Spinal cord (tissue), 10 donors: ENCODE measurements around the gene NPPA. TPM values are rescaled to one million over a fixed set of nuclear protein-coding genes. Genes with fewer than 3 reads are reported as not detected.

ENCODE experiments used
- DNase-seq, 6 donors: peaks; one replicate each; pipeline versions ENCODE4 v3.0.0 to v3.0.0-alpha.2; 2013 to 2015; ENCODE audit warnings: low spot score in 6 of 6, low read depth in 4 of 6
- H3K27ac ChIP-seq: one replicate; pipeline ENCODE4 v1.5.1; 2013; ENCODE audit warnings: low read depth, low read length, control low read depth
- H3K27me3 ChIP-seq: one replicate; pipeline ENCODE4 v1.6.1; 2013; ENCODE audit warnings: low read length; ENCODE audit not compliant: control insufficient read depth, insufficient read depth
- H3K36me3 ChIP-seq: one replicate; pipeline ENCODE4 v1.6.1; 2013; ENCODE audit warnings: low read length; ENCODE audit not compliant: control insufficient read depth, insufficient read depth
- H3K4me1 ChIP-seq: one replicate; pipeline ENCODE4 v1.6.1; 2013; ENCODE audit warnings: low read length; ENCODE audit not compliant: control insufficient read depth, insufficient read depth
- H3K4me3 ChIP-seq: one replicate; pipeline ENCODE4 v1.5.1; 2013; ENCODE audit warnings: low read depth, low read length, control low read depth
- H3K9me3 ChIP-seq: one replicate; pipeline ENCODE4 v1.6.1; 2013; ENCODE audit warnings: low read length; ENCODE audit not compliant: control insufficient read depth, insufficient read depth
- WGBS: methylation state at CpG from one replicate; pipeline ENCODE4 v1.1.5; 2013; ENCODE audit warnings: missing lambda C conversion rate; ENCODE audit not compliant: insufficient coverage; 5-methylcytosine and 5-hydroxymethylcytosine counted together
- polyA plus RNA-seq, 2 donors: library from polyadenylated mRNA; unstranded; fragments of 120-200 nt; gene quantifications; one replicate each; pipeline ENCODE4 v1.2.1, GENCODE V29; 2013; ENCODE audit not compliant: insufficient read length in 2 of 2
- total RNA-seq, 2 donors: library from RNA; depleted of rRNA in 1 of 2; stranded (reverse); fragments of 120-200 nt in 1 of 2; fragments of >200 nt in 1 of 2; gene quantifications; one replicate each; pipeline versions ENCODE4 v1.2.3 to v1.2.4, GENCODE V29; 2013 to 2014
- donor health status: healthy.

The NPPA gene
- total and polyA plus RNA-seq, 4 donors = 0.61 to 5.0 (median 2.8) TPM

- no peaks in the 10 kb centered on the region for H3K36me3 ChIP-seq
- H3K27me3 ChIP-seq = no peaks in the 10 kb centered on the region
- WGBS = 86% methylated on average over 10 of the region's 10 CpGs
- no peak overlapping the region for H3K27ac ChIP-seq
- no peak for DNase-seq
- no peaks in the 10 kb centered on the region for H3K9me3 ChIP-seq
- no peak overlapping the region for H3K4me3 ChIP-seq
- H3K4me1 ChIP-seq = peaks cover 26% of the 10 kb centered on the region
These were observed 27.5 kb upstream of the NPPA start for GRCh38 chr1:11875094-11875493.

DNA sequence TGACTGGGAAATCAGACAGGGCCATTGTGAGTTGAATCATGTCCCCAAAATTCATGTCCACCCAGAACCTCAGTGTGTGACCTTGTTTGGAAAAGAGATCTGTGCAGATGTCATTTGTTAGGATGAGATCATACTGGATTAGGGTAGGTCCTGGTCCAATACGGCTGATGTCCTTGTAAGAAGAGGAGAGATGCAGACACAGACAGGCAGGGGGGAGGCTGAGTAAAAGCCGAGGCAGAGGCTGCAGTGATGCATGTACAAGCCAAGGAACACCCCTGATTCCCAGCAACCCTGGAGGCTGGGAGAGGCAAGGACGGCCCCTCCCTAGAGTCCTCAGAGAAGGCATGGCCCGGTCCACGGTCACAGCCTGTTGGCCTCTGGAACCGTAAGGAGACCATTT lies 27.0 kb upstream of the NPPA start:
- Histone ChIP-seq H3K36me3 (no peaks in the 10 kb centered on the region), H3K4me3 (no peak overlapping the region), H3K27ac (no peak overlapping the region), H3K9me3 (no peaks in the 10 kb centered on the region), H3K27me3 (no peaks in the 10 kb centered on the region), H3K4me1 (peaks cover 21% of the 10 kb centered on the region)
- no peak for DNase-seq
- WGBS = 82% methylated on average over 6 of the region's 6 CpGs

GRCh38 chr1:11874258-11874562 lies 26.6 kb upstream of the NPPA start:
- no peaks in the 10 kb centered on the region for H3K9me3 ChIP-seq
- H3K36me3 ChIP-seq = no peaks in the 10 kb centered on the region
- peaks cover 17% of the 10 kb centered on the region for H3K4me1 ChIP-seq
- H3K4me3 ChIP-seq = no peak overlapping the region
- H3K27me3 ChIP-seq = no peaks in the 10 kb centered on the region
- no peak overlapping the region for H3K27ac ChIP-seq
- 67% methylated on average over 9 of the region's 10 CpGs for WGBS
- DNase-seq = no peak

DNA sequence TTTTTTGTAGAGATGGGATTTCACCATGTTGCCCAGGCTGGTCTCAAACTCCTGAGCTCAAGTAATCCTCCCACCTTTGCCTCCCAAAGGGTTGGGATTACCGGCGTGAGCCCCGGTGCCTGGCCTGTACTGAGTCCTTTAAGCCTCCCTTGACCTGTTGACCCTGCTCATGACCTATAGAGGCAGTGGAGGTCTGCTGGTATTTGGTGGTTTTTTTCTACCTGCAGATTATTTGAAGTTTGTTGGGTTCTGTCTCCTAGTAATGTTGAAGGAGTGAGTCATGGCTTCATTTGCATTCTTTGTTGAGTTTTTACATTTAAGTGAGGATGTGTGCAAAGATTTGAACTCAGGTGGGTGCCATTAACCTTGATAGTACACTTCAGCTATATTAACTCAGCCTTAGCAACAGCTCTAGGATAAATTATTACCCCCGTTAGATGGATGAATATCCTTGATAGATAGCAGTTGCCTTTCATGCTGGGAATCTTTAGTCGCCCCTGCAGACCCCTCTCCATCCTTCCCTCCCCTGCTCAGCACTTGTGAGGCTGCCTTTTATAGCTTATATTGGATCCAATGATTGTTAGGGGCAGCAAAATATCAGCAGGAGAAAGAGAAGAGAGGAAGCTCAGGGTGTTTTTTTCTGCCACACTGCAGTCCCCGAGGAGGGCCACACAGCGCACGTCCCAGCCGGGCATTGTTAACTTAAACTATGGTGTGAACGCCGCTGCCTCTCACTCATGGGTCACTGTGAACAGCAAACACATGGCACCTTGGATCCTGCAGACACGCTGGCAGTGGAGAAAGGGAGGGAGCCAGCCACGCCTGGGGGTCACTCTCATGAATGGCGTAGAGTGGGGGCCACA lies 26.0 kb upstream of the NPPA start:
- Histone ChIP-seq H3K4me3 (no peak overlapping the region), H3K27me3 (no peaks in the 10 kb centered on the region), H3K4me1 (peaks cover 12% of the 10 kb centered on the region), H3K27ac (no peak overlapping the region), H3K9me3 (no peaks in the 10 kb centered on the region), H3K36me3 (no peaks in the 10 kb centered on the region)
- 50% methylated on average over 11 of the region's 14 CpGs for whole genome bisulfite sequencing
- peak in 1 of 6 donors; percentile 78 for DNase-seq

GRCh38 chr1:11872545-11872944 lies 25.0 kb upstream of the NPPA start:
- WGBS = 87% methylated on average over 5 of the region's 7 CpGs

GRCh38 chr1:11869650-11870207 lies 22.1 kb upstream of the NPPA start:
- Histone ChIP-seq H3K27ac (no peak overlapping the region), H3K4me3 (no peak overlapping the region), H3K9me3 (no peaks in the 10 kb centered on the region), H3K27me3 (no peaks in the 10 kb centered on the region), H3K4me1 (peaks cover 8% of the 10 kb centered on the region), H3K36me3 (no peaks in the 10 kb centered on the region)
- no peak for DNase-seq
- WGBS = 94% methylated on average over 4 of the region's 5 CpGs

More at GRCh38 chr1:11872545-11872944, 25.0 kb upstream of the NPPA start:
- no peak for DNase-seq
- Histone ChIP-seq H3K9me3 (no peaks in the 10 kb centered on the region), H3K36me3 (no peaks in the 10 kb centered on the region), H3K27ac (no peak overlapping the region), H3K27me3 (no peaks in the 10 kb centered on the region), H3K4me1 (peaks cover 12% of the 10 kb centered on the region), H3K4me3 (no peak overlapping the region)

DNA sequence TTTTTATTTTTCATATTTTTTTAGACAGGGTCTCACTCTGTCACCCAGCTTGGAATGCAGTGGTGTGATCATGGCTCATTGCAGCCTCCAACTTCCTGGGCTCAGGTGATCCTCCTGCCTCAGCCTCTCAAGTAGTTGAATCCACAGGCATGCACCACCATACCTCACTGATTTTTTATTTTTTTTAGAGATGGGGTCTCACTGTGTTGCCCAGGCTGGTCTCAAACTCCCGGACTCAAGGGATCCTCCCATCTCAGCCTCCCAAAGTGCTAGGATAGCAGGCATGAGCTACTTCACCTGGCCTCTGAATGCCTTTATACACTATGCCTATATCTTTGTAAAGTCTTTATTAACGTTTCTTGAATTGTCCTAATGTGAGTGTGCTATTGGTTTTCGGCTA lies 21.5 kb upstream of the NPPA start:
- WGBS = 100% methylated on average over 1 of the region's 3 CpGs
- H3K4me1 ChIP-seq = peaks cover 4% of the 10 kb centered on the region

DNA sequence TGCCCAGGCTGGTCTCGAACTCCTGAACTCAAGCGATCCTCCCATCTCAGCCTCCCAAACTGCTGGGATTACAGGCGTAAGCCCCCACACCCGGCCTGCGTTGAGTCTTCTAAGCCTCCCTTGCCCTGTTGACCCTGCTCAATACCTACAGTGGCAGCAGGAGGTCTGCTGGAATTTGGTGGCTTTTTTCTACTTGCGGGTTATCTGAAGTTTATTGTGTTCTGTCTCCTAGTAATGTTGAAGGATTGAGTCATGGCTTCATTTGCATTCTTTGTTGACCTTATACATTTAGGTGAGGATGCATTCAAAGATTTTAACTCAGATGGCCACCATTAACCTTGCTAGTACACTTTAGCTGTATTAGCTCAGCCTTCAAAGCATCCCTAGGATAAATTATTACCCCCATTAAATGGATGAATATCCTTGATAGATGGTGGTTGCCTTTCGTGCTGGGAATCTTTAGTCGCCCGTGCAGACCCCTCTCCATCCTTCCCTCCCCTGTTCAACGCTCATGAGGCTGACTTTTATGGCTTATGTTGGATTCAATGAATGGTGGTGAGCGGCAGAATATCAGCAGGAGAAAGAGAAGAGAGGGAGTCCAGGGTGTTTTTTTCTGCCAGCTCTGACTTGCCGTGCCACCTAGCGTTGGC lies 20.9 kb upstream of the NPPA start:
- Histone ChIP-seq H3K9me3 (no peaks in the 10 kb centered on the region), H3K4me3 (no peak overlapping the region), H3K36me3 (no peaks in the 10 kb centered on the region), H3K27me3 (no peaks in the 10 kb centered on the region), H3K27ac (no peak overlapping the region), H3K4me1 (no peaks in the 10 kb centered on the region)
- WGBS = 48% methylated on average over 8 of the region's 13 CpGs
- peak in 1 of 6 donors; percentile 78 for DNase-seq

More for the DNA sequence above, 21.5 kb upstream of the NPPA start:
- no peaks in the 10 kb centered on the region for H3K27me3 ChIP-seq
- H3K27ac ChIP-seq = no peak overlapping the region
- H3K9me3 ChIP-seq = no peaks in the 10 kb centered on the region
- DNase-seq = no peak
- no peak overlapping the region for H3K4me3 ChIP-seq
- H3K36me3 ChIP-seq = no peaks in the 10 kb centered on the region

GRCh38 chr1:11862890-11863289 lies 15.3 kb upstream of the NPPA start:
- WGBS = 20% methylated on average over 1 of the region's 6 CpGs
- H3K4me3 ChIP-seq = no peak overlapping the region

More at GRCh38 chr1:11862890-11863289, 15.3 kb upstream of the NPPA start:
- Histone ChIP-seq H3K27me3 (peaks cover 34% of the 10 kb centered on the region), H3K27ac (no peak overlapping the region), H3K9me3 (no peaks in the 10 kb centered on the region), H3K4me1 (peaks cover 9% of the 10 kb centered on the region), H3K36me3 (no peaks in the 10 kb centered on the region)
- DNase-seq = no peak
